Mucosa of stomach (tissue), 1 donor: ENCODE data around the gene DAGLA.

Experiments used
- H3K27me3 ChIP-seq: one replicate; pipeline ENCODE4 v1.7.0; 2013; ENCODE audit warnings: mild to moderate bottlenecking, low read length; ENCODE audit not compliant: control insufficient read depth, insufficient read depth
- H3K36me3 ChIP-seq: one replicate; pipeline ENCODE4 v1.7.0; 2013; ENCODE audit warnings: low read length; ENCODE audit not compliant: control insufficient read depth, insufficient read depth
- H3K4me1 ChIP-seq: one replicate; pipeline ENCODE4 v1.7.0; 2013; ENCODE audit warnings: mild to moderate bottlenecking, low read length; ENCODE audit not compliant: control insufficient read depth, insufficient read depth
- H3K4me3 ChIP-seq: one replicate; pipeline ENCODE4 v1.7.0; 2013; ENCODE audit warnings: low read length
- H3K9ac ChIP-seq: one replicate; pipeline ENCODE4 v1.7.0; 2013; ENCODE audit warnings: mild to moderate bottlenecking, low read length, moderate library complexity
- H3K9me3 ChIP-seq: one replicate; pipeline ENCODE4 v1.7.0; 2013; ENCODE audit warnings: mild to moderate bottlenecking, low read length, moderate library complexity; ENCODE audit not compliant: control insufficient read depth
- donor health status: Pancreatic carcinoma.

The DAGLA gene

GRCh38 chr11:61697078-61697502, 16.9 kb downstream of the DAGLA start:
- Histone ChIP-seq H3K4me3 (no peak overlapping the region), H3K9me3 (no peaks in the 10 kb centered on the region), H3K4me1 (peaks cover 70% of the 10 kb centered on the region), H3K9ac (no peak overlapping the region), H3K27me3 (peaks cover 3% of the 10 kb centered on the region), H3K36me3 (no peaks in the 10 kb centered on the region)

- peaks cover 75% of the 10 kb centered on the region for H3K4me1 ChIP-seq
- H3K4me3 ChIP-seq = no peak overlapping the region
Measured at GRCh38 chr11:61697764-61698163, 17.6 kb downstream of the DAGLA start.

DNA sequence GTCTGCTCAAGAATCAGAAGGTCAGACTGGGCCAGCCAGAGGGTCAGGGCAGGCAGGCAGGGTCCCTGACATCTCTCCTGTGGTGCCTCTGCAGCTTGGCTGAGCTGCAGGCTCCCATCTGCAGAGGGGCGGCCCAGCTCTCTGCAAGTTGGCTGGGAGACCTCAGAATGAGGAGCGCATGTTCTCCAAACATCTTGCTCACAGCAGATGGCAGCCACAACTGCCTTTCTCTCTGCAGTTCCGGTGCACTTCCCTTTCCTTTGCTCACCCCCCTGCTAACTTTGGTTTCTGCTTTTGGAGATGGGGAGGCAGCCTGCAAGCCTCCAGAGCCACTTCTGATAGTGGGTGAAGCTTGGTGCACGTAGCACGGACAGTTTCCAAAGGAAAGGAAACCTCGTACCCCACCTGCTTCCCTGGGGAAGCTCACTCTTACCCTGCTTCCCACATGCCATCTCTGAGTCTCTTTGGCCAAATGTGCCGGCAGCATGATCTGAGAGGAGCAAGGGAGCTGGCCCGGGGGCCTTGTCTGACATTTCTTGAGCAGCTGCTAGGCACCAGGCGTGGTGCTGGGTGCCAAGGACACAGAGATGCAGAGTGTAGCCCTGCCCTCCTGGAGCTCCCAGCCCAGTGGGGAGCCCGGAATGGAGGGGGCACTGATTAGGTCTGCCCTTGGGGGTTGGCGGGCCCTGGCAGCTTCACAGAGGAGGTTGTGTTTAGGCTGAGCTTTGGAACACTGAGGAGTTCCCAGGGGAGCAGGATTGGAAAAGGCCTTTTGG, 18.2 kb downstream of the DAGLA start:
- Histone ChIP-seq H3K9me3 (no peaks in the 10 kb centered on the region), H3K9ac (no peak overlapping the region), H3K4me1 (peaks cover 80% of the 10 kb centered on the region)

More at GRCh38 chr11:61697764-61698163, 17.6 kb downstream of the DAGLA start:
- H3K36me3 ChIP-seq = no peaks in the 10 kb centered on the region
- no peaks in the 10 kb centered on the region for H3K9me3 ChIP-seq
- peaks cover 3% of the 10 kb centered on the region for H3K27me3 ChIP-seq
- no peak overlapping the region for H3K9ac ChIP-seq

DNA sequence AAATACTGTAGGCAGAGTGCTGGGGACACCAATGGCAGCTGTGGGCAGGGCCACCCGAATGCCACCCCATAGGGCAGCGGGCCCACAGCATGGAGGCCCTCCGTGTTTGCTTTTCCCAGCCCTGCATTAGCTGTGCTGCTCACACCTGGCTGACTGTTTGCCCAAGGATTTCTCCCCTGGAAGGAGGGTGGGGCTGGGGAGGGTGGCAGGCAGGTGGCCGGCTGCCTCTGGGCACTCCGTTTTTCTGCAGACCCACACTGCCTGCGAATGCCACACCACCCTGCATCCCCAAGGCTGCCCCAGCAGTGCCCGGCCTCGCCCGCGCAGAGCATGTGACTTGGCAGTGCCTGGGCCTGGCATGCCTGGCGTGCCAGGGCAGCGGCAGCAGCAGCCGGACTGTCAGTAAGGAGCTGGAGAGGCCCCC, 19.6 kb downstream of the DAGLA start:
- H3K9me3 ChIP-seq = no peaks in the 10 kb centered on the region
- no peaks in the 10 kb centered on the region for H3K36me3 ChIP-seq
- no peak overlapping the region for H3K4me3 ChIP-seq
- peaks cover 80% of the 10 kb centered on the region for H3K4me1 ChIP-seq
- peaks cover 3% of the 10 kb centered on the region for H3K27me3 ChIP-seq
- H3K9ac ChIP-seq = peak overlapping the region; percentile 45

More for the DNA sequence above, 18.2 kb downstream of the DAGLA start:
- no peaks in the 10 kb centered on the region for H3K36me3 ChIP-seq
- no peak overlapping the region for H3K4me3 ChIP-seq
- peaks cover 3% of the 10 kb centered on the region for H3K27me3 ChIP-seq

DNA sequence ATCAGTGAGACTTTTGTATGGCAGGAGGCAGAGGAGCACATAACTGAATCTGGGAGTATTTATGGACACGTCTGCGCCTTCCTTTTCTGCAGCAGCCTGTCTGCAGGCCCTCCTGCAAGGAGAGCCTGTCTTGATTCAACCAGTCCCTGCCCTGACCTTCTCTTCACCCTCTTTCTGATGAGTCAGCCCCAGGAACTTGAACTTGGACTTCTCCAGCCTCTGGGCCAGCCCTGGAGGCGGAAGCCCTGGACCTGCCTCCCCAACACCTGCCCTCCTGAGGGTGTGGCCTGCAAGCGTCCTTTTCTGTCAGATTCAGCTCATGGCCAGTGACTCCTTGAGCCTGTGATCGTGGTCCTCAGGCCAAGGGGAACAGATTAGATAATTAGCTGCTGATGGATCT, 20.0 kb downstream of the DAGLA start:
- Histone ChIP-seq H3K4me3 (peak overlapping the region; percentile 19), H3K9ac (peak overlapping the region; percentile 45)

GRCh38 chr11:61700720-61701119, 20.5 kb downstream of the DAGLA start:
- Histone ChIP-seq H3K36me3 (no peaks in the 10 kb centered on the region), H3K4me3 (peak overlapping the region; percentile 19), H3K9ac (peak overlapping the region; percentile 45), H3K27me3 (peaks cover 3% of the 10 kb centered on the region), H3K9me3 (no peaks in the 10 kb centered on the region), H3K4me1 (peaks cover 71% of the 10 kb centered on the region)

More for the DNA sequence above, 20.0 kb downstream of the DAGLA start:
- Histone ChIP-seq H3K36me3 (no peaks in the 10 kb centered on the region), H3K27me3 (peaks cover 3% of the 10 kb centered on the region), H3K4me1 (peaks cover 76% of the 10 kb centered on the region), H3K9me3 (no peaks in the 10 kb centered on the region)

DNA sequence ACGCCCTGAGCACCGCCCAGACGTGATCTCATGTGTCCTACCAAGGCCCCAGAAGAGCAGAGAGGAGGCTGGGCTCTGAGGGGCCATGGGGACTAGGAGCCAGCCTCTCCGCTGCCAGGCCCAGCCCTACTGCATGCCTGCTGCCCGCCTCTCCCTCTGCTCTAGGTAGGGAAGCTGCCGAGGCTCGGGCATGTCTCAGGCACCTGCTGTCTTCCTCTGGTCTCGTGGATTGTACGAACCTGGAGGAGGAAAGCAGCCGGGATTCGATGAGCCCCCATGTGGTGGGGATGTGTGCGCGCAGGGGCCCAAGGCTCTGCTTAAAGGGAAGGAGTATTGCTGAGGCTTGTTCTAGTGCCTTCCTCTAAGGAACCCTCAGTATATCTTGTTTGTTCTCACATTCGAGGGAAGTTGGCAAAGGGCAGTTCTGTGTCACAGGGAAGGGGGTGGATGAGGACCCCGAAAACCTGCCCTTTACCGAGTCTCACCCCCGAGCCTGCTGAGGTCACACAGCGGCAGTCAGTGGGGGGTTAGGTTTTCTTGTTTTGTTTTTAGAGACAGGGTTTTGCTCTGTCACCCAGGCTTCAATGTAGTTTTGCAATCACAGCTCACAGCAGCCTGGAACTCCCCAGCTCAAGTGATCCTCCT, 21.2 kb downstream of the DAGLA start:
- peaks cover 64% of the 10 kb centered on the region for H3K4me1 ChIP-seq
- no peaks in the 10 kb centered on the region for H3K27me3 ChIP-seq
- no peak overlapping the region for H3K4me3 ChIP-seq
- peak overlapping the region; percentile 45 for H3K9ac ChIP-seq
- no peaks in the 10 kb centered on the region for H3K9me3 ChIP-seq
- no peaks in the 10 kb centered on the region for H3K36me3 ChIP-seq

DNA sequence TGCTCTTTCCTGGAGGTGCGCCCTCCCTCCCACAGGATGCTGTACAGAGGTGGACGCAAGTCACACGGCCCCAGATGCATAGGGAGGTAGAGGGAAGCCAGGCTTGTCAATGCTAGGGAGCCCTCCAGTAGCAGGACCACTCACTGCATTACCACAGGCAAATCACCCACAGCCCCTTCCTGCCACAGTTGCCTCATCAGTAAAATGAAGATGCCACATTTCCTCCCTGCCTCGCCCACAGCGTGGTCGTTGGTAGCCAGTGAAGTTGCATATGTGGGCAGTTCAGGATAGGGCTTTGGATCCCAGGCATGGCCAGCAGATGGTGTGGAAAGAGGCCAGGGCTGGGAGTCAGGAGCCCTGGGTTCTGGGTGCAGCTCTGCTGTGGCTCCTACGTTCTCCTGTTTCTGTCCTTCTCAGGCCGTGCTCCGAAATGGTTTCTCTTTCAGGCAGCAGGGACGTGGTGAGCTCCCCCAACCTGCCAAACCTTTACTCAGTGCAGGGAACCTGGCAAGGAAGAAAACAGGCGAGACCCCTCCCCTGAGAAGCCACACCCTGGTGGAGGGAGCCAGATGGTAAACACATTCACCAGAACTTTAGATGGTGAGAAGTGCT, 22.6 kb downstream of the DAGLA start:
- no peaks in the 10 kb centered on the region for H3K9me3 ChIP-seq

GRCh38 chr11:61704838-61705237, 24.6 kb downstream of the DAGLA start:
- H3K9ac ChIP-seq = no peak overlapping the region
- H3K9me3 ChIP-seq = no peaks in the 10 kb centered on the region
- no peak overlapping the region for H3K4me3 ChIP-seq
- no peaks in the 10 kb centered on the region for H3K36me3 ChIP-seq
- no peaks in the 10 kb centered on the region for H3K27me3 ChIP-seq
- peaks cover 43% of the 10 kb centered on the region for H3K4me1 ChIP-seq

More for the DNA sequence above, 22.6 kb downstream of the DAGLA start:
- H3K27me3 ChIP-seq = no peaks in the 10 kb centered on the region
- no peaks in the 10 kb centered on the region for H3K36me3 ChIP-seq
- H3K4me1 ChIP-seq = peaks cover 63% of the 10 kb centered on the region
- H3K9ac ChIP-seq = peak overlapping the region; percentile 31
- no peak overlapping the region for H3K4me3 ChIP-seq

DNA sequence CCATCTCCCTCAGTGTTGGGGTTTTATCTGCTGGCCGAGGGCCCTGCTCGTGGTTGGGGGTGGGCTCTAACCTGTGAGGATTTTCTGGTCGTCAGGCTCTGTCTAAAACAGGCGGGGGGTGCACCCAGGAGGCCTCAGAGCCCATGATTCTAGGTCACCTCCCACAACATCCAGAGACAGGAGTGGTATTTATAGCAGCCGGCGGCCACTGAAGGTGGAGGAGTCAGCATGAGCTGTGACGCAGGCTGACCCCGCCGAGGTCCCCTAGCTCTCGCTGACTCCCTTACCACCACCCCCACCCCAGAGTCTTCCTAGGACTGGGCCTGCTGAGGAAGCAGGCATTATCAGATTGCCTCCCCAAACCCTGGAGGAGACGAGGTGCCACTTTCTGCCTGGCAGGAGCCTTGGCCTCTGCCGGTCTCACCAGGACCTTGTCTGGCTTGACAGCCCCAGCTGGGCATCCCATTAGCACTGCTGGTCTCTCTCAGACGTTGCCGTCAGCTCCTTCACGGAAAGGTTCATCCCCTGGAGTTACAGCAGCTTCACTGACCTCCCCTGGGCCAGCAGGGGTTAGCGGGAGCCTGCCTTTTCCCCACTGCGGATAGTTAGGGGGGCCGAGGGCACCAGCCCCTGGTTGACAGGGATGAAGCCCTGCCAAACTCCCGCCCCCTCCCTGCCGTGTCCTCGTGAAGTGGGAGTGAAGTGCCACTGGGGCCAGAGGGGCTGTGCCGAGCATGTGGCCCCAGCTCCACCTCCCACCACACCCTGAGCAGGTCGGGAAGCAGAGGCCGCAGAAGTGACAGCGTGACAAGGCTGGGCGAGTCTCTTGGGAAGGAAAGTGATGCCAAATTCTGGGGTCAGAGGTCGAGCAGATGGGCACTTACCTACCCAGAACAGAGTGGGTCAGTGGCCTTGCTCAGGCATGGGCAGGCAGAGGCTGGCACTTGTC, 26.5 kb downstream of the DAGLA start:
- no peaks in the 10 kb centered on the region for H3K9me3 ChIP-seq
- no peak overlapping the region for H3K9ac ChIP-seq
- no peak overlapping the region for H3K4me3 ChIP-seq
- peaks cover 24% of the 10 kb centered on the region for H3K4me1 ChIP-seq
- no peaks in the 10 kb centered on the region for H3K27me3 ChIP-seq
- H3K36me3 ChIP-seq = no peaks in the 10 kb centered on the region

GRCh38 chr11:61707574-61707973, 27.4 kb downstream of the DAGLA start:
- Histone ChIP-seq H3K27me3 (no peaks in the 10 kb centered on the region), H3K9me3 (no peaks in the 10 kb centered on the region), H3K4me1 (peaks cover 19% of the 10 kb centered on the region), H3K36me3 (no peaks in the 10 kb centered on the region), H3K4me3 (no peak overlapping the region), H3K9ac (no peak overlapping the region)
